Astrocyte (in vitro differentiated cells and primary cell): ENCODE data around the gene TNFRSF18. TPM values are rescaled to one million over a fixed set of nuclear protein-coding genes. Genes with fewer than 3 reads are reported as not detected.

ENCODE experiments used
- DNase-seq: peaks from one replicate; pipeline ENCODE4 v3.0.0-alpha.2; 2010; ENCODE audit warnings: low read depth
- FAIRE-seq: peaks from 2 replicates; lab custom pipeline; 2011; peaks lifted over from hg19 to GRCh38; lab: Jason Lieb, UNC
- H2AFZ ChIP-seq: 2 replicates; pipeline ENCODE4 v1.6.0; 2012; ENCODE audit warnings: low read depth, low read length, inconsistent platforms
- H3K27ac ChIP-seq: 2 replicates; pipeline ENCODE4 v1.5.1; 2011; ENCODE audit warnings: low read depth, low read length, inconsistent platforms
- H3K27me3 ChIP-seq: 2 replicates; pipeline ENCODE4 v1.6.0; 2011; ENCODE audit warnings: low read length, inconsistent platforms; ENCODE audit not compliant: insufficient read depth
- H3K36me3 ChIP-seq: 2 replicates; pipeline ENCODE4 v1.5.1; 2011; ENCODE audit warnings: low read length, inconsistent platforms; ENCODE audit not compliant: insufficient read depth
- H3K4me1 ChIP-seq: 2 replicates; pipeline ENCODE4 v1.5.1; 2011; ENCODE audit warnings: low read length, inconsistent platforms; ENCODE audit not compliant: insufficient read depth
- H3K4me2 ChIP-seq: 2 replicates; pipeline ENCODE4 v1.6.0; 2012; ENCODE audit warnings: low read length, inconsistent platforms
- H3K4me3 ChIP-seq: 2 replicates; pipeline ENCODE4 v1.5.1; 2011; ENCODE audit warnings: low read depth, mild to moderate bottlenecking, low read length, inconsistent platforms; ENCODE audit not compliant: insufficient read depth
- H3K79me2 ChIP-seq: 2 replicates; pipeline ENCODE4 v1.6.0; 2012; ENCODE audit warnings: mild to moderate bottlenecking, low read length, inconsistent platforms; ENCODE audit not compliant: insufficient read depth
- H3K9ac ChIP-seq: 2 replicates; pipeline ENCODE4 v1.6.0; 2012; ENCODE audit warnings: mild to moderate bottlenecking, low read length, inconsistent platforms
- H3K9me3 ChIP-seq: 2 replicates; pipeline ENCODE4 v1.5.1; 2012; ENCODE audit warnings: low read depth, mild to moderate bottlenecking, low read length, inconsistent platforms; ENCODE audit not compliant: insufficient read depth
- H4K20me1 ChIP-seq: 2 replicates; pipeline ENCODE4 v1.6.0; 2012; ENCODE audit warnings: low read length, inconsistent platforms; ENCODE audit not compliant: insufficient read depth
- H3K27ac Mint-ChIP-seq: one replicate; pipeline ENCODE4 v1.8.0; 2021; ENCODE audit warnings: mild to moderate bottlenecking, mixed read lengths; ENCODE audit not compliant: unreplicated experiment
- H3K27me3 Mint-ChIP-seq: one replicate; pipeline ENCODE4 v1.8.0; 2021; ENCODE audit warnings: low read depth, mixed read lengths; ENCODE audit not compliant: unreplicated experiment
- H3K36me3 Mint-ChIP-seq: one replicate; pipeline ENCODE4 v1.8.0; 2021; ENCODE audit warnings: low read depth, mixed read lengths; ENCODE audit not compliant: unreplicated experiment
- H3K4me1 Mint-ChIP-seq: one replicate; pipeline ENCODE4 v1.8.0; 2021; ENCODE audit warnings: low read depth, mixed read lengths; ENCODE audit not compliant: unreplicated experiment
- H3K4me3 Mint-ChIP-seq: one replicate; pipeline ENCODE4 v1.8.0; 2021; ENCODE audit warnings: mild to moderate bottlenecking, moderate library complexity, mixed read lengths; ENCODE audit not compliant: unreplicated experiment
- H3K9me3 Mint-ChIP-seq: one replicate; pipeline ENCODE4 v1.8.0; 2021; ENCODE audit warnings: mild to moderate bottlenecking, mixed read lengths; ENCODE audit not compliant: unreplicated experiment
- CTCF ChIP-seq: IDR thresholded peaks from 2 replicates; pipeline ENCODE4 v1.5.1; 2011; ENCODE audit warnings: low read depth, mild to moderate bottlenecking, inconsistent platforms, low read length, moderate library complexity; ENCODE audit not compliant: insufficient read depth
- EZH2 ChIP-seq: IDR thresholded peaks from 2 replicates; pipeline ENCODE4 v1.6.1; 2012; ENCODE audit warnings: mild to moderate bottlenecking, low read length, inconsistent platforms; ENCODE audit not compliant: insufficient read depth
- total RNA-seq: library from RNA; stranded (reverse); gene quantifications from 2 replicates; pipeline ENCODE4 v1.2.1, GENCODE V29; 2021

Gene TNFRSF18
- total RNA-seq, 1 donor from 2014 or later: 0.66 TPM

GRCh38 chr1:1255078-1255477 is 48.7 kb upstream of the TNFRSF18 start:
- H3K36me3 ChIP-seq: peaks cover 5% of the 10 kb centered on the region
- no peak for DNase-seq
- H4K20me1 ChIP-seq: peaks cover 56% of the 10 kb centered on the region
- peaks cover 4% of the 10 kb centered on the region for H3K4me1 Mint-ChIP-seq
- peaks cover 16% of the 10 kb centered on the region for H3K36me3 Mint-ChIP-seq
- no peak overlapping the region for H3K4me3 ChIP-seq
- H3K27me3 Mint-ChIP-seq: no peaks in the 10 kb centered on the region
- no peak overlapping the region for H3K4me2 ChIP-seq
- no peak for TF ChIP-seq EZH2
- TF ChIP-seq CTCF: no peak
- no peaks in the 10 kb centered on the region for H3K4me1 ChIP-seq
- H3K27me3 ChIP-seq: no peaks in the 10 kb centered on the region
- peaks cover 23% of the 10 kb centered on the region for H3K79me2 ChIP-seq
- FAIRE-seq: no peak
- no peak overlapping the region for H2AFZ ChIP-seq
- no peak overlapping the region for H3K4me3 Mint-ChIP-seq
- H3K27ac Mint-ChIP-seq: no peak overlapping the region
- H3K9ac ChIP-seq: no peak overlapping the region
- H3K9me3 ChIP-seq: no peaks in the 10 kb centered on the region
- H3K27ac ChIP-seq: no peak overlapping the region
- no peaks in the 10 kb centered on the region for H3K9me3 Mint-ChIP-seq

- Histone ChIP-seq H3K4me1 (no peaks in the 10 kb centered on the region), H3K4me2 (no peak overlapping the region), H3K27me3 (no peaks in the 10 kb centered on the region), H3K9me3 (no peaks in the 10 kb centered on the region), H4K20me1 (peaks cover 52% of the 10 kb centered on the region), H2AFZ (no peak overlapping the region), H3K9ac (no peak overlapping the region), H3K27ac (no peak overlapping the region), H3K4me3 (no peak overlapping the region), H3K36me3 (peaks cover 5% of the 10 kb centered on the region), H3K79me2 (peaks cover 18% of the 10 kb centered on the region)
- DNase-seq: peak; percentile 29
- Mint-ChIP-seq H3K4me3 (no peak overlapping the region), H3K9me3 (no peaks in the 10 kb centered on the region), H3K27ac (no peak overlapping the region), H3K36me3 (peaks cover 16% of the 10 kb centered on the region), H3K4me1 (peaks cover 5% of the 10 kb centered on the region), H3K27me3 (no peaks in the 10 kb centered on the region)
- TF ChIP-seq EZH2: no peak
- no peak for TF ChIP-seq CTCF
- FAIRE-seq: no peak
These were observed 48.2 kb upstream of the TNFRSF18 start for GRCh38 chr1:1254667-1254998.

GRCh38 chr1:1253972-1254666 is 47.7 kb upstream of the TNFRSF18 start:
- no peak overlapping the region for H3K4me3 ChIP-seq
- TF ChIP-seq CTCF: no peak
- no peak for TF ChIP-seq EZH2
- no peaks in the 10 kb centered on the region for H3K9me3 Mint-ChIP-seq
- no peak for FAIRE-seq
- H2AFZ ChIP-seq: no peak overlapping the region
- no peaks in the 10 kb centered on the region for H3K9me3 ChIP-seq
- peaks cover 5% of the 10 kb centered on the region for H3K4me1 Mint-ChIP-seq
- H3K36me3 ChIP-seq: peaks cover 5% of the 10 kb centered on the region
- DNase-seq: no peak
- peaks cover 15% of the 10 kb centered on the region for H3K79me2 ChIP-seq
- no peaks in the 10 kb centered on the region for H3K27me3 Mint-ChIP-seq
- H3K27ac Mint-ChIP-seq: no peak overlapping the region
- H3K27ac ChIP-seq: no peak overlapping the region
- no peak overlapping the region for H3K9ac ChIP-seq
- H3K4me1 ChIP-seq: no peaks in the 10 kb centered on the region
- H3K27me3 ChIP-seq: no peaks in the 10 kb centered on the region
- H3K4me2 ChIP-seq: no peak overlapping the region
- no peak overlapping the region for H3K4me3 Mint-ChIP-seq
- H4K20me1 ChIP-seq: peaks cover 47% of the 10 kb centered on the region
- peaks cover 14% of the 10 kb centered on the region for H3K36me3 Mint-ChIP-seq
